Cerebellar nuclear complex (tissue), 1 donor: ENCODE measurements around the gene WIPF3.

Experiments
- DNase-seq, 2 experiments: peaks; one replicate each; lab custom pipeline; 2025; lab: John Stamatoyannopoulos, UW

WIPF3 gene, protein sequence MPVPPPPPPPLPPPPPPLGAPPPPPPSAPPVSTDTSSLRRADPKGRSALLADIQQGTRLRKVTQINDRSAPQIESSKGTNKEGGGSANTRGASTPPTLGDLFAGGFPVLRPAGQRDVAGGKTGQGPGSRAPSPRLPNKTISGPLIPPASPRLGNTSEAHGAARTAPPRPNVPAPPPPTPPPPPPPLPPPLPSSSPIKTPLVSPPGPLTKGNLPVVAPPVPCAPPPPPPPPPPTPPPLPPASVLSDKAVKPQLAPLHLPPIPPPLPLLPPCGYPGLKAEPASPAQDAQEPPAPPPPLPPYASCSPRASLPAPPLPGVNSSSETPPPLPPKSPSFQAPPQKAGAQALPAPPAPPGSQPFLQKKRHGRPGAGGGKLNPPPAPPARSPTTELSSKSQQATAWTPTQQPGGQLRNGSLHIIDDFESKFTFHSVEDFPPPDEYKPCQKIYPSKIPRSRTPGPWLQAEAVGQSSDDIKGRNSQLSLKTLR

DNA sequence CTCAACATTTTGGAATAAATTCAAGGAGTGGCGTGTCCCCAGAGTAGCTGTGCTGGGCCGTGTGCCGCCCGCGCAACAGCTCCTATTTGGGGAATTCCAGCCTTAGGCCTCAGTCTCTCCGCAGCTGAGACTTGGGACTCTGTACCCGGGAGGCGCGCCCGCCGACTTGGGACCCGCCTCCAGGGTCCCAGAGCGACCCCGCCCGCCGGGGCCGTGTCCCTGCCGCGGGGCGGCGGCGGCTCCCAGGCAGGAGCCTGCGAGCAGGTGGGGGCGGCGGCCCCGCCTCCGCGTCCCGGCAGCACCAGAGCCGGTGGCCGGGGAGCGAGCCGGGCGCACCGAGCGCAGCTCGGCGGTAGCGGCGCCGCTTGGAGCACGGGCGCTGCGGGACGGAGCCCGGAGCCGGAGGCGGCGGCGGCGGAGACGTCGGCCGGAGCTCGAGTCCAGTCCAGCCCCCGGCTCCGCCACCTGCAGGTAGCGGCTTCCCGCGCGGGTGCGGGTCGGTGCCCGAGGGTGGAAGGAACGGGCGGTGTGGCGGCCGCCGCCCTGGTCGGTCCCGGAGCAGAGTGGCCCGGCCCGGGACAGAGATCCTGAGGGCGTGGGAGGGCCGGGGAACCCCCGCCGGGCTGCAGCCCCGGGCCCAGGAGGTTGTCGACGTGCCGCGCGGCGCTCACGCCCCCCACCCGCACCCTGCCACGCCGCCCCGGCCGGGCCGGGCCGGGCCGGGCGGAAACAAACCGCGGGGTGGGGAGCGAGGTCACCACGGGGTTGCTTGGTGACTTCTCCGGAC, at the start of gene WIPF3:
TSS of gene WIPF3 (plus strand) at position 301 of the 787 bp plus-strand sequence. CDS start 28,217 bp downstream, outside the sequence.
- no peak for DNase-seq

DNA sequence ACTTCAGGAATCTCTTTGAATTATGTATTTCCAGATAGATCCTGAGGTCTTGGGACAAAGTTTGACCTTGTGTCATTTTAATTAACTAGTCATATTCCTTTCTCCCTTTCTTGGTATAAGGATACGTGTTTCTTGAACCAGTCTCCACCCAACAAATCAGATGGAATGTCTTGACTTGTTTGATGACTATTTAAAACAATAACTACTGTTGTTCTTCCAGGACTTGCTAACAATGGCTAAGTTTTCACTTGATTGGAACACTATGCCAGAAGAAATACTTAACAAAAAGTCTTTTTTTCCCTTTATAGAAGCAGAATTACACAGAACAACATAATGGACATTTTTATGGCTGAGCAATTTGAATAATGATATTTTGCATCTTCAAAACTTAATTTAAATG, 43.0 kb upstream of the WIPF3 start:
- no peak for DNase-seq

GRCh38 chr7:29764227-29764626, 42.1 kb upstream of the WIPF3 start:
- no peak for DNase-seq

- no peak for DNase-seq
Measured at GRCh38 chr7:29765490-29765889, 40.8 kb upstream of the WIPF3 start.

DNA sequence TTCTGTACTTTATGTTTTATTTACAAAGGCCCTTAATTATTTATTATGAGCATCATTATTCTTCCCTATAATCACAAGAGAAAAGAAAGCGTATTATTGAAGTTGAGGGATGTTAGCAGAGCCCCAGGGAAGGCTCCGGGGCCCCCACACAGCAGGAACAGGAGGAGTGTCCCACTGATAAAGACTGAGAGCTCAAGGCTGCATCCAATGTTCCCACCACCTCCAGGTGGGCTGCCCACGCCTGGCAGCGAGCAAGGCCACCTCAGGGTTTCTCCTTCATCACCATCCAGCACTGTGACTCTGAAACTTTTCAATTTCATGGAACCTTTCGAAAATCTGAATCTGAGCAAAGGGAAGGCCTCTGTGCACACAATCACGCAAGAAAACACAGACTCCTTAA, 35.9 kb upstream of the WIPF3 start:
- DNase-seq, result no peak

- DNase-seq, result no peak
Measured at GRCh38 chr7:29771081-29771816, 35.1 kb upstream of the WIPF3 start.

DNA sequence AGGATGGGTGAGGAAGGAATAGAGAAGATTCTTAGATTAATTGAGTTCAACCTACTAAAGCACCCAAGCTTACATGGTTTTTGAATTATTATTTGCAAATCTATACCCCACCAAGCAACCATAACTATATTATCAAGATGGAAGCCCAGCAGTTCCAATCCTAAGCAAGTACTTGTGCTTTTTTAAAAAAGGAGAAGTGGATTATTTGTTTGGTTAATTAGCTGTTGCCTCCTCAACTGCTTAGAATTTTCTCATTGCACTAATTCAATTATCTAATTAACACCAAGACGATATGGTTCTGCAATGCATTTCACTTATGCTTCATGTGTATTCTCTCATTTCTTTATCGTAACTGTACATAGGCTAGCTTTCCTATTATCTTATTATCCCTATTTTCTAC, 27.3 kb upstream of the WIPF3 start:
- DNase-seq, result no peak

- DNase-seq, result no peak
Measured at GRCh38 chr7:29780346-29780745, 26.0 kb upstream of the WIPF3 start.

GRCh38 chr7:29783671-29784070, 22.6 kb upstream of the WIPF3 start:
- DNase-seq, result no peak

- DNase-seq, result no peak
Measured at GRCh38 chr7:29793507-29793906, 12.8 kb upstream of the WIPF3 start.

DNA sequence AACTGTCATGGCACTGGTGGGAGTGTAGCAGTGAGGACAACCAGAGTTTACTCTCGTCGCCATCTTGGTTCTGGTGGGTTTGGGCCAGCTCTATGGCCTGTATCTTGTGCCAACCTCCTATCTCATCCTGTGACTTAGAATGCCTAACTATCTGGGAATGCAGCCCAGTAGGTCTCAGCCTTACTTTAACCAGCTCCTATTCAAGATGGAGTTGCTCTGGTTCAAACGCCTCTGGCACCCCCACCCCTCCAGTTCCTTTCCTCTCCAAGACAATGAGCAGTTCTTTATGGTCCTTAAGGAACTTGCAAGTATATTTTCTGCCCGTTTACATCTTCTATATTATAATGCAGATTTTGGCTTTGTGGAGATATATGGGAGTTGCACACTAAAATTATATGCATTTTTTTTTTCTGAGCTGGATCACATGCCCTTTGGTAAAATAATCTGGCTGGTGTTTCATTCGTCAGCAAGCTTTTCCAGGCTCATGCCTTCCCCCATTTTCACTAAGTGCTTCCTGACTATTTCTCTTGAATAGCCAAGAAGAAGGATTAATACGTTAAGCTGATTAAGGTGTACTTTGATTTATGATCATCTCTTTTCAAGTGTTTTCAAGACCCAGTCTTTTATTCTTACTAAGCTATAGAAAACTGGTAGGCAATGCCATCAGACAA, 11.2 kb upstream of the WIPF3 start:
- no peak for DNase-seq

- DNase-seq, result no peak
Measured at GRCh38 chr7:29795696-29796580, 10.4 kb upstream of the WIPF3 start.

GRCh38 chr7:29797112-29797944, 9.0 kb upstream of the WIPF3 start:
- DNase-seq, result no peak

DNA sequence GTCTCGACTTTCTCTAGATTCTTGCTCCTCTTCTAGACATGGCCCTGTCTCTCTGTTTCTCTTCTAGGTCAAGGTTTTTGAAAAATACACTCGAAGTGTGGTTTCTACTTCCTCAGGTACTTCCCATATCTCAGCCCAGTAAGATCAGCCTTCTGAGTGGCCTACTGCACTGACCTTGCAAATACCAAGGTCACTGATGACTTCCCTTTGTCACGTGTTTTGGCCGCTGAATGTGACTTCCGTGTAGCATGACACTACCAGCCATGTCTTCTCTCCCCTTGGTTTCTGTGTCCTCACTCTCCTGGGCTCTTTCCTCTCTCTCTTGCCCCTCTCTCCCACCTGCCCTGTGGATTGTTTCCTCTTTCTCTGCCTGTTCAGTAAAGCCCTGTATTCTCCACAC, 7.9 kb upstream of the WIPF3 start:
- no peak for DNase-seq

DNA sequence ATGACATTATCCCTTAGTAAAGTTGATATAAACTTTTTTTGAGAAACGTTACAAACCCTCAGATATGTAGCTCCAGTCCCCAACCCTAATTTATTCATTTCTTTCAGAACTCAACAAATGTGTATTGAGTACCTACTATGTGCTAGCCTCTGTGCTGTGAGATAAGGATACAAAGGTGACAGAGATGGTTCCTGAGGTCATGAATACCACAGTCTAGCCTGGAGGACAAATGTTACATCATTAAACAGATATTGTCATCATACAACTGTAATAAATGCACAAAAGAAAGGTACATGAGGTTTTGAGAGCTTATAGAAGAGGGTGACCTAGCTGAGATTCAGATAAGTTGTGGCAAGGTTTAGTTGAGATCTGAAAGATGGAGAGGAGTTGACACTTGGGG, 4.4 kb upstream of the WIPF3 start:
- no peak for DNase-seq

- DNase-seq, result no peak
Measured at GRCh38 chr7:29805031-29805430, 1.3 kb upstream of the WIPF3 start.

DNA sequence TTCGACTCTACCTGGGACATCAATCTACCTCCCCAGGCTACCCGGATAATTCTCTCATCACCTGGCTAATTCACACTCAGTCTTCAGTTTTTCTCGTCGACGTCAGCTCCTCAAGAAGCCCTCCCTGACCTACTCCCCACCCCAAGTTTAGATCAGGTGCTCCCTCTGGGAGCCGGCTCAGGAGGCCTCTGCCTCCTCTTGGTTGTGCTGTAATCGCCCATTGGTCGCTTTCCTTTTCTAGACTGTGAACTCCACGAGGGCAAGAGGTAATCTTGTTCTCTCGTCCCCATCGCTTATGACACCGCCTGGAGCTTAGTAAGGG, 461 bp upstream of the WIPF3 start:
- DNase-seq, result no peak

DNA sequence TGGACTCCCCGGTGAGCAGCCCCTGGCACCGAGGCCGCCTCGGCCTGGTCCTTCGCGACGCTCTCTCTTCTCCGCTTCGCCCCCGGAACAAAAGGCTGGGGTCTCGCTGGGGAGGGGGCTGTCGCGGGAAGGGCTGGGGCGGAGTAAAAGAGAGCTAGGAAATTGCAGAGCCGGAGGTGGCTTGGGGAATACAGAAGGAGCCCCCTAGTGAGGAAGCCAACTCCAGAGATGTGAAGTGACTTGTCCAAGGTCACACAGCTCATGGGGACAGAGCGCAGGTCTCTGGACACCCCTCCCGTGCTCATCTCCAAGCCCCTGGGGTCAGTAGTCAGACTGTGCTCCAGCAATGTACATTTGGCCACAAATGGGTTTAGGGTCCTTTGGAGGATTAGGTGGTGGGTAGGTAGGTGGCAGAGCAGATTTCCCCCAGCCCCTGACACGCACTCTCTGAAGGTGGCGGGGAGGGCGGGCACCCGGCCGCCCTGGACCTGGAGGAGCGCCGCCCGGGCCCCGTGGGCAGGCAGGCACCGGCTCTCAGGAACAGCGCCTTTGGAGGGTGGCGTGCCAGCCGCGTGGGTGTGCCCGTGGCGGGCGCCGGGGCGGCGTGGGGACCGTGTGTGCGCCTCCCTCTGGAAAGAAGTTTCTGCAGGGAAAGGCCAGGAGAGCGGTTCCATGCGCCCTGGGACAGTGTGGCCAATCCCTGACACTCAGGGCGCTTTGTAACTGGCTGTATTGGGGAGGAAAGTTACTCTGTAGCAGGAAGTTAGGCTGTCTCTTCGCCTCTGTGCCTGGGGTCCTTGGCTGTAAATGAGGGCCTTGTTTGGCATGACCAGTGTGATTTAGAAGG, 910 bp downstream of the WIPF3 start:
- DNase-seq, result no peak
